ENCODE measurements around the gene AMER3. TPM values are rescaled to one million over a fixed set of nuclear protein-coding genes. Genes with fewer than 3 reads are reported as not detected.

The AMER3 gene
- total RNA-seq, 1 donor from 2014 or later, result not detected

- Mint-ChIP-seq H3K4me3 (no peak overlapping the region), H3K27ac (no peak overlapping the region), H3K4me1 (no peaks in the 10 kb centered on the region), H3K9me3 (no peaks in the 10 kb centered on the region), H3K36me3 (no peaks in the 10 kb centered on the region), H3K27me3 (ENCODE audit: low read depth) (peaks cover 49% of the 10 kb centered on the region)
- DNase-seq (ENCODE audit: low spot score in 2 of 2, unreplicated experiment in 2 of 2), result no peak
- TF ChIP-seq CTCF (IDR thresholded peaks at IDR 0.05; ENCODE audit: unreplicated experiment), result no peak
These were observed 35.7 kb downstream of the AMER3 start for GRCh38 chr2:130790804-130791616.

GRCh38 chr2:130791617-130791939 is 36.2 kb downstream of the AMER3 start:
- Mint-ChIP-seq H3K27ac (no peak overlapping the region), H3K27me3 (ENCODE audit: low read depth) (peaks cover 49% of the 10 kb centered on the region), H3K9me3 (no peaks in the 10 kb centered on the region), H3K4me1 (no peaks in the 10 kb centered on the region), H3K4me3 (no peak overlapping the region), H3K36me3 (no peaks in the 10 kb centered on the region)
- no peak for TF ChIP-seq CTCF (IDR thresholded peaks at IDR 0.05; ENCODE audit: unreplicated experiment)
- no peak for DNase-seq (ENCODE audit: low spot score in 2 of 2, unreplicated experiment in 2 of 2)

- Mint-ChIP-seq H3K4me3 (no peak overlapping the region), H3K27ac (no peak overlapping the region), H3K9me3 (no peaks in the 10 kb centered on the region), H3K27me3 (ENCODE audit: low read depth) (peaks cover 53% of the 10 kb centered on the region), H3K36me3 (no peaks in the 10 kb centered on the region), H3K4me1 (peaks cover 5% of the 10 kb centered on the region)
- no peak for DNase-seq (ENCODE audit: low spot score in 2 of 2, unreplicated experiment in 2 of 2)
- no peak for TF ChIP-seq CTCF (IDR thresholded peaks at IDR 0.05; ENCODE audit: unreplicated experiment)
These were observed 40.1 kb downstream of the AMER3 start for GRCh38 chr2:130795431-130795830.

- no peak overlapping the region for H3K4me3 Mint-ChIP-seq
- H3K27me3 Mint-ChIP-seq (ENCODE audit: low read depth), result peaks cover 49% of the 10 kb centered on the region
- no peaks in the 10 kb centered on the region for H3K9me3 Mint-ChIP-seq
- no peak overlapping the region for H3K27ac Mint-ChIP-seq
- H3K4me1 Mint-ChIP-seq, result peaks cover 5% of the 10 kb centered on the region
- TF ChIP-seq CTCF (IDR thresholded peaks at IDR 0.05; ENCODE audit: unreplicated experiment), result no peak
- no peaks in the 10 kb centered on the region for H3K36me3 Mint-ChIP-seq
- DNase-seq (ENCODE audit: low spot score in 2 of 2, unreplicated experiment in 2 of 2), result no peak
These were observed 41.0 kb downstream of the AMER3 start for GRCh38 chr2:130796290-130796689.

GRCh38 chr2:130797493-130798435 is 42.4 kb downstream of the AMER3 start:
- H3K4me3 Mint-ChIP-seq, result peak overlapping the region; percentile 64
- peaks cover 5% of the 10 kb centered on the region for H3K4me1 Mint-ChIP-seq
- peak; percentile 87 for TF ChIP-seq CTCF (IDR thresholded peaks at IDR 0.05; ENCODE audit: unreplicated experiment)
- no peaks in the 10 kb centered on the region for H3K36me3 Mint-ChIP-seq
- peak; percentile 95 to 96 for DNase-seq (ENCODE audit: low spot score in 2 of 2, unreplicated experiment in 2 of 2)
- H3K27me3 Mint-ChIP-seq (ENCODE audit: low read depth), result peaks cover 41% of the 10 kb centered on the region
- no peaks in the 10 kb centered on the region for H3K9me3 Mint-ChIP-seq
- no peak overlapping the region for H3K27ac Mint-ChIP-seq
